Measurements from ENCODE around the gene USP47.

DNA sequence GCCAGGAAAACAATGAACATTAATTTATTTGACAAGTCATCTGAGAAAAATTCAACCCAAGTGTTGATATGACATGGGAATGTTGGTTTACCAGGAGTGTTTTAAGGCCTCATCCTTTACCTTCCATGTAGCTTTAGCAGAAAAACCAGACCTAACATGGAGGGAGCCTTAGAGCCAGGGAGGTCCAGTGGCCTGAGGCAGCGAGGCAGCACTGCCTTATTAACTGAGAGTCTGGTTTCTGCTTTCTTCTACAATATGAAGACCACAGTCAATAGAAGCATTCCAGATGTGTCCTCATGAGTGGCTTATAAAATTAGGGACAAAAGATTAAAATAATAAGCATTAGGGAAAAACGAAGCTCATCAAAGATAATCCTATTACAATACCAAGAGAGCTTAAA is 105.1 kb downstream of the USP47 start:
- TF ChIP-seq EZH2 (IDR thresholded peaks at IDR 0.05; ENCODE audit: low read depth), result no peak
- TF ChIP-seq, protein P1, sequence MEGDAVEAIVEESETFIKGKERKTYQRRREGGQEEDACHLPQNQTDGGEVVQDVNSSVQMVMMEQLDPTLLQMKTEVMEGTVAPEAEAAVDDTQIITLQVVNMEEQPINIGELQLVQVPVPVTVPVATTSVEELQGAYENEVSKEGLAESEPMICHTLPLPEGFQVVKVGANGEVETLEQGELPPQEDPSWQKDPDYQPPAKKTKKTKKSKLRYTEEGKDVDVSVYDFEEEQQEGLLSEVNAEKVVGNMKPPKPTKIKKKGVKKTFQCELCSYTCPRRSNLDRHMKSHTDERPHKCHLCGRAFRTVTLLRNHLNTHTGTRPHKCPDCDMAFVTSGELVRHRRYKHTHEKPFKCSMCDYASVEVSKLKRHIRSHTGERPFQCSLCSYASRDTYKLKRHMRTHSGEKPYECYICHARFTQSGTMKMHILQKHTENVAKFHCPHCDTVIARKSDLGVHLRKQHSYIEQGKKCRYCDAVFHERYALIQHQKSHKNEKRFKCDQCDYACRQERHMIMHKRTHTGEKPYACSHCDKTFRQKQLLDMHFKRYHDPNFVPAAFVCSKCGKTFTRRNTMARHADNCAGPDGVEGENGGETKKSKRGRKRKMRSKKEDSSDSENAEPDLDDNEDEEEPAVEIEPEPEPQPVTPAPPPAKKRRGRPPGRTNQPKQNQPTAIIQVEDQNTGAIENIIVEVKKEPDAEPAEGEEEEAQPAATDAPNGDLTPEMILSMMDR (conservative IDR thresholded peaks at IDR 0.05), result no peak

Measured in PC-9 (cell line).